GM12864 (cell line): ENCODE results near the gene JTB.
"Not testable (repeated sequence)": the region's sequence is repeated elsewhere in the genome, so short reads cannot be mapped to it uniquely, and the experiment has no call there.

Experiments
- DNase-seq: peaks from one replicate; pipeline ENCODE4 v3.0.0-alpha.2; 2011; ENCODE audit warnings: low read depth
- H3K4me3 ChIP-seq: 2 replicates; pipeline ENCODE4 v1.5.1; 2011; ENCODE audit warnings: mild to moderate bottlenecking, low read depth, low read length, control low read depth
- TF ChIP-seq, protein P1 (sequence below): IDR thresholded peaks from 2 replicates; pipeline ENCODE4 v1.5.1; 2011; ENCODE audit warnings: low read depth, mild to moderate bottlenecking, moderate library complexity, low read length, control low read depth, inconsistent platforms; ENCODE audit errors: missing control alignments

Gene JTB

DNA sequence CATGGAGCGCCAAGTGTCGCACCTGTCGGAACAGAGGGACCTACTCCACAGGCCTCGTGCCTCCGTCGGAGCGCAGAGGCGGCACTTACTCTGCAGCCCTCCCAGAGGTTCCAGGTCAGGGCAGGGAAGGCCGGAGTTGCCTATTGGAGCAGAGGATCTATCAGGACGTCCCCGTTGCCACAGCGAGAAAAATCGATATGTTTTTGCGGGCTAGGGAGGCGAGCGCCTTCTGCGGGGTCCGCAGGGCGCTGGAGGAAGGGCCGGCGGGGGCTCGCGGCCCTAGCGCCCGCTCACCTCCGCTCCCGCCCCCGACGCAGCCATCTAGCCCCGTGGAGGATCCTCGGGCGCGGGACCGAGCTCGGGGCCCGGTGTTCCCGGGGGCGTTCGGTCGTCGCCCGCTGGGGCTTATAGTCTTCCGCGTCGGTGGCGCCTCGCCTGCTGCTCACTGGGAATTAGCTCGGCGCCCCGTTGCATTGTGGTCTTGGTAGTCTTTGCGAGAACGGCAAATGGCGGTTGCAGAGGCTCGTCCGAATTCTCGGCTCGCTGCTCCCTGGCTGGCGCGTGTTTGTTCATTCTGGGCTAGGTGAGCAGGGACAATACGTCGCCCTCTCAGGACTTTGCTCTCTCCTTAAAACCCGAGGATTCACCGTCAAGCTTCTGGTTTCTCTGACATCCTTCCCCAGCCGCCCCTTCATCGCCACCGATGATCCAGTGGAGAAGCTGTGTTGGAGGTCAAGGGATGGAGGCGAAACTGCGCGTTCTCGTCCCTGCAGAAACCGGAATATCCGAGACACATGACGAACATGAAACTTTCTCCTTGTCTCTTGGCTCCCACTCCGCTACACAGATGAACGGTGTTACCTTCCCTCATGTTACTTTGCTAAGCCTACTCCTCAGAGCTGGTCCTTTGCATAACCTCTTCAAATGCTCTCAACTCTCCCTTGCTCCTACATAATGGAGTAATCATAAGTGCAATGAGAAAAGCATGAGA, at the start of gene JTB:
TSS of gene JTB (minus strand) at position 425 of the 991 bp plus-strand sequence. CDS start at position 3, 422 bp downstream.
- TF ChIP-seq, protein P1, sequence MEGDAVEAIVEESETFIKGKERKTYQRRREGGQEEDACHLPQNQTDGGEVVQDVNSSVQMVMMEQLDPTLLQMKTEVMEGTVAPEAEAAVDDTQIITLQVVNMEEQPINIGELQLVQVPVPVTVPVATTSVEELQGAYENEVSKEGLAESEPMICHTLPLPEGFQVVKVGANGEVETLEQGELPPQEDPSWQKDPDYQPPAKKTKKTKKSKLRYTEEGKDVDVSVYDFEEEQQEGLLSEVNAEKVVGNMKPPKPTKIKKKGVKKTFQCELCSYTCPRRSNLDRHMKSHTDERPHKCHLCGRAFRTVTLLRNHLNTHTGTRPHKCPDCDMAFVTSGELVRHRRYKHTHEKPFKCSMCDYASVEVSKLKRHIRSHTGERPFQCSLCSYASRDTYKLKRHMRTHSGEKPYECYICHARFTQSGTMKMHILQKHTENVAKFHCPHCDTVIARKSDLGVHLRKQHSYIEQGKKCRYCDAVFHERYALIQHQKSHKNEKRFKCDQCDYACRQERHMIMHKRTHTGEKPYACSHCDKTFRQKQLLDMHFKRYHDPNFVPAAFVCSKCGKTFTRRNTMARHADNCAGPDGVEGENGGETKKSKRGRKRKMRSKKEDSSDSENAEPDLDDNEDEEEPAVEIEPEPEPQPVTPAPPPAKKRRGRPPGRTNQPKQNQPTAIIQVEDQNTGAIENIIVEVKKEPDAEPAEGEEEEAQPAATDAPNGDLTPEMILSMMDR = no peak
- peak within 1 kb of the TSS; percentile 99 for H3K4me3 ChIP-seq
- DNase-seq = peak; percentile 57

DNA sequence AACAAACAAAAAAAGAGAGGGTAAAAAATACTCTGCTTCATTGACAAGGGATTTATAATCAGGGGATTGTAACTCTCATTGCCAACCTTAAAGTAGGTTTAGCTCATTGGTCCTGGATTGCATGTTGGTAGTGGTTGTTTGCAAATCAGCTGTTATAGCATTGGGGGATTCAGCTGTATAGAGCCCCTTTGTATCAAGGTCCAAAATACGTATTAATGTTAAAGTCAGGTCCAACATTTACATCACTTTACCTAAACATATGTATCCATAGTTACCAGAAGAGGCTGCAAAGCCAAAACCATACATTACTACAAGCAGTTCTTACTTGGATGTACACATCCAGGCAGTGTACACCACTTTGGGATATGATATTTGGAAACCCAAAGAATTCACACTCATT, 42.5 kb upstream of the JTB start:
- TF ChIP-seq, protein P1 = no peak
- no peak overlapping the region for H3K4me3 ChIP-seq
- DNase-seq = no peak

DNA sequence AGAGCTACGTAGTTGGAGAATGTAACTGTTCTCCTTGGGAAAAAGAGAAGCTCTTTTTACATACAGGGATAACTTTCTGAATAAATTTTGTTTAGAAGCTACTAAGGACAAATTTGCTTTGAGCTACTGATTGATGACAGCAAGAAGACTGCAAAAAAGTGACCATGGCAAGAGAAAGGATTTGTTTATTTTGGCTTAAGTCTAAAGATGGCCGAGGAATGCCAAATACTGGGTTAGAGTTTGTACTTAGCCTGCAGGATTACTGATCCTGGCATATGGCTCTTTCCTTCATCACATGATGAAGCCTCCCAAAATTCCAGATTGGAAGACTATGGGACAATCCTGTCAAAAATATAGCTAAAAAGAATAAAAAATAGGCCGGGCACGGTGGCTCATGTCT, 41.8 kb upstream of the JTB start:
- TF ChIP-seq, protein P1 = no peak
- DNase-seq = no peak

DNA sequence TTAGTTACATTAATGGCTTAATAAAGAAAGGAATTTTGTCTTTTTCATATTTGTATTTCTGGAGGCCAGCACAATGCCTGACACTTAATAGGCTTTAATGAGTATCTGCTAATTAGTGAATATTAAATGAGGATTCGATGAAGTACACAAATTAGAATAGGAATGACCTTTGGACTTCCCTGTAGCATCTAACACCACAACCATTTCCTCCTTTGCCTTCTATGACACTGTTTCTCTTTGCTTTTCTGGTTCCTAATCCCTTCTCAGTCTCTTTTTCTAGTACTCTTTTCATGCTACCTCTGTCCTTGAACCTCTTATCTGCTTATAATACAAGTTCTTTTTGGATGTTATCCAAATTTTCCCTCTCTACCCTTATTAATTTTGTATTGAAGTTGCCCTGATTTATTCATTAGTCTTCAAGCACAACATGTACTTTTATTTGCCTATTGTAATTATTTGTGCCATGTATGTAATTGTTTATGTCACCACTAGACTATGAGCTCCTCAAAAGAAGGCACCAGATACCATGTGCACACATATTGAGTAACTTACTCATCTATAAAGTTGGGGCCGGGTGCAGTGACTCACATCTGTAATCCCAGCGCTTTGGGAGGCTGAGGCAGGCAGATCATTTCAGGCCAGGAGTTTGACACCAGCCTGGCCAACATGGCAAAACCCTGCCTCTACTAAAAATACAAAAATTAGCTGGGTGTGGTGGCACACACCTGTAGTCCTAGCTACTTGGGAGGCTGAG, 36.9 kb upstream of the JTB start:
- DNase-seq = no peak
- no peak overlapping the region for H3K4me3 ChIP-seq
- TF ChIP-seq, protein P1 = no peak

More for the DNA sequence above, 41.8 kb upstream of the JTB start:
- H3K4me3 ChIP-seq = no peak overlapping the region

DNA sequence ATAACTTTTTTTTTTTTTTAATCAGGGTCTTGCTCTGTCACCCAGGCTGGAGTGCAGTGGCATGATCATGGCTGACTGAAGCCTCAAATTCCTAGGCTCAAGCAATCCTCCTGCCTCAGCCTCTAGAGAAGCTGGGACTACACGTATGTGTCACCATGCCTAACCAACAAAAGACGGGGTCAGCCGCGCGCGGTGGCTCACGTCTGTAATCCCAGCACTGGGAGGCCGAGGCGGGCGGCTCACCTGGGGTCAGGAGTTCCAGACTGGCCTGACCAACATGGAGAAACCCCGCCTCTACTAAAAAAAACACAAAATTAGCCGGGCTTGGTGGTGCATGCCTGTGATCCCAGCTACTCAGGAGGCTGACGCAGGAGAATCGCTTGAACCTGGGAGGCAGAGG, 35.1 kb upstream of the JTB start:
- DNase-seq = not testable (repeated sequence)

DNA sequence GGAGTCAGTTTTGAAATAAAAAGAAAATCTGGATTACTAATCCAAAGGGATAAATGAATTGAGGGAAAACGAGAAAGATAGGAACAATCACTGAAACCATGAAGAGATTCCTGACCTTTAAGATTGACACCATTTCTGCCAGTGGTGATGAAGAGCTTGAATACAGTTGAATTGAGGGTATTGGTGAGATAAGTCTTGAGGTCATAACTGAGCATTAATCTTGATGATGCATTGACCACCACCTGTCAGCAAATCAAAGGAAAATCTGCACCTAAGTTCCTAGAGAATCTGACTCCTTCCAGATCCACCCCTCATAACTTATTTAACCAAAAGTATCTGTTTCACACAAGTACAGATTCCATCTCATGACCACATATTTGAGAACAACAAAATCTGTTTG, 34.7 kb upstream of the JTB start:
- TF ChIP-seq, protein P1 = no peak
- no peak for DNase-seq
- H3K4me3 ChIP-seq = no peak overlapping the region

More for the DNA sequence above, 35.1 kb upstream of the JTB start:
- H3K4me3 ChIP-seq = not testable (repeated sequence)

DNA sequence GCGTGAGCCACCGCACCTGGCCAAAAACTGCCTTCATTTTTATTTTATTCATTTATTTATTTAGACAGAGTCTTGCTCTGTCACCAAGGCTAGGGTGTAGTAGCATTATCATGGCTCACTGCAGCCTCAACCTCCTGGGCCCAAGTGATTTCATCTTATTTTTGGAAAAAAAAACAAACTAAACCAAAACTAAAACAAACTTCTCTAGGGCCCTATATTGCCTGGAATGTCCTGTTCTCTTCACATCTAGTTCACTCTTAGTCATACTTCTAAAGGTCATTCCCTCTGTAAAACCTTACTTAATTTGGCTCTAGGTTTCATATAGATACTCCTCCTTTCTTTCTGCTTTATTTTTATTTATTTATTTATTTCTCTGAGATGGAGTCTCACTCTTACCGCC, 28.7 kb upstream of the JTB start:
- TF ChIP-seq, protein P1 = no peak
- no peak overlapping the region for H3K4me3 ChIP-seq
- DNase-seq = no peak
